Left colon (tissue), 2 donors: ENCODE measurements around the gene LDLRAD4. TPM values are rescaled to one million over a fixed set of nuclear protein-coding genes. Genes with fewer than 3 reads are reported as not detected.
A peak's percentile ranks its signal among the peaks of the same experiment; 100 is the strongest.
"Not testable (repeated sequence)": the region's sequence is repeated elsewhere in the genome, so short reads cannot be mapped to it uniquely, and the experiment has no call there.

Experiments
- ATAC-seq: fragments of 200-7000 bp; cut with Tn5 transposase; one replicate; pipeline ENCODE4 v1.9.1; 2020; ENCODE audit warnings: mild to moderate bottlenecking, moderate library complexity
- DNase-seq, 2 donors: peaks; one replicate each; pipeline ENCODE4 v3.0.0-alpha.2; 2020
- intact Hi-C, 2 donors: fragments of 100-400 bp; cut with DNase I in 1 of 2; cut with micrococcal nuclease in 1 of 2; formaldehyde crosslinking; loops; one replicate each; pipeline versions ENCODE4 v1.11.2 to v1.14.0; 2022; cut with DNase I, micrococcal nuclease
- total RNA-seq, 2 donors: library from RNA; stranded (reverse); fragmentation: NEBNext Ultra II Directional; extraction: Animal tissue kit (Norgen Biotek cat#: 25700); gene quantifications; one replicate each; pipeline ENCODE4 v1.2.1, GENCODE V29; 2021
- donor health status: DM: no; HTN: no; CAD: no.
- donor health status: DM: yes; HTN: yes; CAD: no.

The LDLRAD4 gene
- total RNA-seq, 2 donors from 2014 or later, result 33.6 to 49.0 TPM

GRCh38 chr18:13335903-13336302 lies 117.3 kb downstream of the LDLRAD4 start:
- DNase-seq (no peak), ATAC-seq (no peak)
- intact Hi-C loops, result no loop called here

- ATAC-seq, result no peak
- intact Hi-C loops, result no loop called here
- no peak for DNase-seq
These were observed 118.3 kb downstream of the LDLRAD4 start for GRCh38 chr18:13336841-13337240.

GRCh38 chr18:13337369-13337768 lies 118.8 kb downstream of the LDLRAD4 start:
- intact Hi-C loops, result no loop called here
- ATAC-seq (no peak), DNase-seq (no peak)

DNA sequence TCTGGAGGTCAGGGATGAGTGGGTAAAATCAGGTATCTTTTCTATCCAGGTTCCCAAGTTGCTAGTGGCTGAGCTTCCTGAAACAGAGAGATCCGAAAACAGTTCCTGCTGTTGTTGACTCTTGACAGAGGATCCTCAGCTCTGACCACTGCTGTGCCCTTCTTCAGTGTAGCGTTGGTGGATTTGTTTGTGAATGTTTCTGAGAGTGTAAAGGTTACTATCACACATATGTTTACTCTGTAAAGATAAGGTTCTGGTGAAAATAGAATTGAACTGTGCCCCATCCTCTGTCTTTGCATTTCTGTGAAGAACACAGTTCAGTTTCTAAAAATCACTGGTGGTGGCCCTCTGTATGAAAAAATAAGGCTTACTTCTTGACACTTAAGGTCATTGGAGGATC lies 119.8 kb downstream of the LDLRAD4 start:
- intact Hi-C loops, result no loop called here
- ATAC-seq (peak; percentile 62), DNase-seq (no peak)

DNA sequence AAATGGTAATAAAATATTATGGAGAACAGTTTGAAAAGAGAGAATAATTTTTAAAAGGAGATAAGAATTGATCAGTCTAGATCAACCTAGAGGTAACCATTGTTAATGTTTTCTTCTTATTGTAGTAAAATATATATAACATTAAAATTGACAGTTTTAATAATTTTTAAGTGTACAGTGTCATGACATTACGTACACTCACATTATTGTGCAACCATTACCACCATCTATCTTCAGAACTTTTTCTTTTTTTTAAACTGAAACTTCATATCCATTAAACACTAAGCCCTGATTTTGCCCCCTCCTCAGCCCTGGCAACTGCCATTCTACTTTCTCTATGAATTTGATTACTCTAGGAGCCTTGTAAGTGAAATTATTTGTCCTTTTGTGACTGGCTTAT lies 121.1 kb downstream of the LDLRAD4 start:
- DNase-seq (no peak), ATAC-seq (no peak)
- intact Hi-C loops, result no loop called here

GRCh38 chr18:13346449-13346848 lies 127.9 kb downstream of the LDLRAD4 start:
- ATAC-seq, intact Hi-C loops, DNase-seq: not testable (repeated sequence)

GRCh38 chr18:13353084-13353823 lies 134.7 kb downstream of the LDLRAD4 start:
- intact Hi-C loops, result no loop called here
- ATAC-seq (no peak), DNase-seq (no peak)

GRCh38 chr18:13354402-13354801 lies 135.8 kb downstream of the LDLRAD4 start:
- ATAC-seq (no peak), DNase-seq (no peak)
- intact Hi-C loops, result no loop called here

GRCh38 chr18:13356032-13356431 lies 137.5 kb downstream of the LDLRAD4 start:
- intact Hi-C loops, result no loop called here
- no peak for ATAC-seq
- no peak for DNase-seq

DNA sequence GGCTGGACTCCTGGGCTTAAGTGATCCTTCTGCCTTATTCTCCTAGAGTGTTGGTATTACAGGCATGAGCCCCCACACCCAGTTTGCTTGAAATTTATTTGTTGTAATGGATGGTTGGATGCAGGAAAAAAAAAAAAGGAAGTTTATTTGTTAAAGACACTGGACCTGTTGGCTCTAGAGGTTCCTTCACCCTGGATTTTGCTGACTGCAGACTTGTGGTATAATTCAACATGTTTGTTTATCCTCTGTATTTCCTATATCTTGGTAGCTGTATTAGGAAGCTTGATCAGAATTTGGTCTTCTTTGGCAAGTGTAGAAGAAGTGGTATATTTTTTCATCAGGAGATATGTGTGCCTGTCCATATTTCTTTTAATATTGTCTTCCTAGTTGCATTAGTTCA lies 138.7 kb downstream of the LDLRAD4 start:
- intact Hi-C loops, result no loop called here
- no peak for ATAC-seq

DNA sequence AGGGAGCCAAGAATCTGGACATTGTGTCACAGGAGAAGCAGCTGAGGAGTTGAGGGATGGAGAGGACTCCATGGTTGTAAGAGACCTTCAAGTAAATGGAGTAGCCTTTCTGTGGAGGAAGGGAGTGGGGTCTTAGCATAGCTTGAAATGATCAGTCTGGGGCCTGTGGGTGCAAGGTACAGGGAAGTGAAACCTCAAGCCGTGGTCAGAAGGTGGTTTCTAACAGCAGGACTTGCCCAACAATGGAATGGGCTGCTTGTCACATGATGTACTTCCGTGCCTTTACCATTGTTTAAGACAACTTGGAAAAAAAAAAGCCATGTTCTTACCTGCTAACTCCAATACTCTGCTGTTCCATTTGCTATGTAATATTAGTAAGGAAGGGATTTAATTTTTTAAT lies 140.7 kb downstream of the LDLRAD4 start:
- no peak for ATAC-seq
- DNase-seq, result no peak
- intact Hi-C loops, result no loop called here

More for the DNA sequence above, 138.7 kb downstream of the LDLRAD4 start:
- DNase-seq, result no peak

DNA sequence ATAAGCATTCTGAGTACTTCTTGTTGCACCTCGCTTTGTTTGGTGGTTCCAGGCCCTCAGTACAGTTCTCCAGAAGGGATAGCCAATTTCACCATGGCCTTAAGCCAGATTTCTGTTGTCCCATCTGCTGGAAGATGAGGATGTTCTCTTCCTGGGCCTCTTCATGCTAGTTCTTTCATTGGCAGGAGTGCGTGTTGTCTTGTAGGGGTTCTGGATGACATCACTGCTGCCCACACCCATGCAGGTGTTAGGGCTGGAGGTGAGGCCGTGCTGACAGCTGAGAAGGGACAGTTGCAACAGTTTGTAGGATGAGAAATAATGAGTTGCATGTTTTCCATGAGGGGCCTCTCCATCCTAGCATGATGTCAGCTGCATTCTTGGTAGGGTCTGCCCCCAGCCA lies 142.9 kb downstream of the LDLRAD4 start:
- intact Hi-C loops, result no loop called here
- DNase-seq, result no peak
- ATAC-seq, result no peak

- ATAC-seq (no peak), DNase-seq (no peak)
- intact Hi-C loops, result no loop called here
These were observed 143.5 kb downstream of the LDLRAD4 start for GRCh38 chr18:13362051-13362450.

DNA sequence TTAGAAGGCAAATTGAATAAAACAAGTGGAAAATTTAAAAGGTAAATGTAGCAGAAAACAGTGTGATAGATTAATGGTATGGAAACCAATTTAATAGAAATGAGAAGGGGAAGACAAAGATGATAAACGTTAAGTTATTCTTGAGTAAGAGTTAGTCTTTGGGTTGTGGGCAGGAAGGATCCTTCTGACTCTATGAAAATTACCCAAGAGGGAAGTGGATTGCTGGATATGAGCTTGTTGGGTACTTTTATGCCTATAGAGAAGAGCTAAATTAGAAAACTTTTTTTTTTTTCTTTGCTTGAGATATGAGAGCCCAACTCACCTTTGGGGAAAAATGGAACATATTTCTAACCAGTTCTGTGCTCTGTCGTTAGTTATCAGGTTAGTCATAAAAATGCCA lies 144.0 kb downstream of the LDLRAD4 start:
- intact Hi-C loops, result no loop called here
- no peak for DNase-seq
- ATAC-seq, result no peak

DNA sequence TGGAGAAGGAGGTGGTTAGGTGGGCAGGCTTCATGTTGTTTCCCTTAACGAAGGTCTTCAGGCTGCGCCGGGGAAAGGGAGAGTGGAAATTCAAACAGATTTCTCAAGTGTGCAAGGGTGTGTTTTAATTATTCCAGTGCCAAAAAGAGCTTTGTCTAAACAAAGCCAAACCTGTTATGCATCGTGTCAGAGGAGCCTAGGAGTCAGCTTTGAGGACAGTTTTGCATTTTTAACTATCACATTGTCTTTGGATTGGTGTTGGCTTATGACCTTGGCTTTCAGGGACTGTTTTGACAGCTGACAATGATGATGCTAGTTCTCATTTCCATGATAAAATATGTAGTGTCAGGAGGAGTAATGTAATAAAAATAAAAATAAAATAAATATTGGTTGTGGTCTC lies 144.8 kb downstream of the LDLRAD4 start:
- DNase-seq (no peak), ATAC-seq (no peak)
- intact Hi-C loops, result no loop called here

DNA sequence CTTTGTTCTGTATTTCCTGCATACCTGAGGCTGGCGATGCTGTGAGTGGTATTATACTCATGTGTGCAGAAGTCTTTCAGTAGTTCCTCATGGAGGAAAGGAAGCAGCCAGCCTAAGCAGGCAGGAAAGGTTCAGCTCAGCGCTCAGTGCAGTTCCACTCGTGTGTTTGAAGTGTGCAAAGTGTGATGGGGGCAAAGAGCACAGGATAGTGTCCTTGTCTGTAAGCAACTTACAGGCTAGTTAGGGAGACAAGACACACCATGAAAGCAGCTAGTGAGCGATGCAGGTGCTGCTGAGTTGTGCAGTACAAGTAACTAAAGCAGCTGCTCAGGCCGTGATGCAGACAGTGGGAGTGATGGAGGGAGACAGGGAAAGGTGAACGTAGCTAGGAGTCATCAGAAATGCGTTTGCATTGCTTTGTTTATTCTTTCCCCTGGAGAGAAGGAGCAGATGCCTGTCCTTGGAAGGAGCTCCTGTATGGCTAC lies 146.2 kb downstream of the LDLRAD4 start:
- intact Hi-C loops, result no loop called here
- ATAC-seq (no peak), DNase-seq (no peak)

DNA sequence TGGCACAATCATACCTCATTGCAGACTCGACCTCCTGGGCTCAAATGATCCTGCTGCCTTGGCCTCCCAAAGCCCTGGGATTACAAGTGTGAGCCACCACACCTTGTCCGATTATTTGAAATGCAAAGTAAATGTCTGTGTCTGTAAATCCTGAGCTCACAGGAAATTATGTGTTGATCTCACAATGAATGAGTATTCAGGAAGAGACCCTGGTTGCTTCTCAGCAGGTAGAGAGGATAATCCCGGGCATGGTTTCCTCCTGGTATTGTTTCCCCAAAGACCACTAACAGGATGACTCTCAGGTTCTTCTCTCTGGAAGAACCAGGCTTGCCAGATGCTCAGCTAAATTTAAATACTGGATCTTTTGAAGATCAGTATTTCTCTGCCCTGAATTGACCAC lies 147.6 kb downstream of the LDLRAD4 start:
- DNase-seq (no peak), ATAC-seq (no peak)
- intact Hi-C loops, result no loop called here

- intact Hi-C loops, result no loop called here
- ATAC-seq, result no peak
- DNase-seq, result no peak
These were observed 148.0 kb downstream of the LDLRAD4 start for GRCh38 chr18:13366541-13366940.

DNA sequence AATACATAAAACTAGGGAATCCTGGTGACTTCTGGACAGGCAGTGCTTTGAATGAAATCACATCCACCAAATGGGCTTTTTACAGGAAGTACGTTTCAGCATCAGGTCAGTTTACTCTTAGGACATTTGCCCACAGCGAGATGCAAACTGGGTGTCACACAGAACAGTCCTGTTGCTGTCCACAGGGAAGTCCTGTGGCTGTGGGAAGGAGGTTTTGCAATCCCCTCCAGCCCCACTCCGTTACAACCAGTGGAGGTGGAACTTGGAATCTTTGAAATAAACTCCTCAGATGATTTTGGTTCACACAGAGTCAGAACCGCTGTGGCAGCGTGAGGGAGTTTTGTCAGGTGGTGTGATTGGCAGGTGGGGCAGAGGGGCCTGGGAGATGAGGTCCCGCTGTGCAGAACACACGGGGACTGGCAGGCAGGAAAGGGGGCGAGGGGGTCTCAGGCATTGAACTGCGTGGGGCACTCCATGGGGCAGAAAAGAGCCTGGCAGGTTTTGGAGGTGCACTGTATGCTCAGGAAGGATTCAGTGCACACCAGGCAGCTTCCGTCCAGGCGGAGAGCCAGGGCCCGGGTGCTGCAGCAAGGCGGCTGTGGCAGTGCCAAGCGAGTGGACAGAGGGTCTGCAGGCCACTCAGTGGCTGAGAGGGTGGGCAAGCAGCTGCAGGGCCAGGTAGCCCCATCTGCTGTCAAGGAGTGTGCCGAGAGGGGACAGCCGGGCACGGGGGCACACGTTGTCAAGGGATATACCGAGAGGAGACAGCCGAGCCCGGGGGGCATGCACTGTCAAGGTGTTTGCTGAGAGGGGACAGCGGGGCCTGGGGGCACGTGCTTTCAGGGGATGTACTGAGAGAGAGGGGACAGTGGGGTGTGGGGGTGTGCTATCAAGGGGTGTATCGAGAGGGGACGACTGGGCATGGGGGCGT lies 148.7 kb downstream of the LDLRAD4 start:
- DNase-seq (no peak), ATAC-seq (no peak)
- intact Hi-C loops, result no loop called here
